GM11168 (cell line): ENCODE data around the gene PRM2.
"Not testable (repeated sequence)": the region's sequence is repeated elsewhere in the genome, so short reads cannot be mapped to it uniquely, and the experiment has no call there.

Experiments
- in situ Hi-C: fragments of 300-500 bp; cut with MboI; formaldehyde crosslinking; loops from one replicate; pipeline ENCODE4 v1.12.0; 2022; ENCODE audit warnings: low sequenced_read_pairs; ENCODE audit not compliant: unreplicated experiment

The PRM2 gene

DNA sequence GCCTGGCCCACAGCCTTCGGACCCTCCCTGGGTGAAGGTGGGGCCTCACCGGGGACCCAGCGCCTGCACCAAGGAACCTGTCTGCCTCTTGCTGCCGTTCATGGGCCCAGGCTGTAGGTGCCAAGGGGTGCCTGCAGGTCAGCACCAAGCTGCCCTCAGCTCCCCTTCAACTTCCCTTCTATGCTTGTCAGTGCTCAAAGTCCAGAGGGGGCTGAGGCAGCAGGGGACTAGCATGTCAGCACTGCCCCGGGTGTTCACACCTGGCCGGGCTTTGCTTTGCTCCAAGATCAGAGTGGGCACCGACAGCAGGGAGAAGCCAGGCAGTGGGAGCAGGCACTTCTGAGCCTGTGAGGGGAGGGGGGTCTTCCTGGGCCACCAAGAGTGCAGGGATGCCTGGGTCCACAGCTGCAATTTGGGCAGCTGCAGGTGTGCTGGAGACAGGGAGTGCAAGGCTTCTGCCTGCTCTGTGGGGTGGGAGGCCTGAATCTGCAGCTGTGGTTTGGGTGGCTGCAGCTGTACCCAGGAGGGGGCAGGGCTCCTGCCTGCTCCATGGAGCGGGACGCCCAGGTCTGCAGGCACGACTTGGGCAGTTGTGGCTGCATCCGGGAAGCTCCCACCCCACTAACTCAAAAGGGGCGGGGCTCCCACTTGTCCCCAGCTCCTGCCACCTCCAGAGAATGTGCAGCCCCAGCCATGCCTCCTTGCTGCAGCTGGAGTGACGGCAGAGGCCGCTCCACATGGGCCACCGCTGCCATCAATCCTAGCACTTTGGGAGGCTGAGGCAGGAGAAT is 32.4 kb upstream of the PRM2 start:
- in situ Hi-C loops = no loop called here

DNA sequence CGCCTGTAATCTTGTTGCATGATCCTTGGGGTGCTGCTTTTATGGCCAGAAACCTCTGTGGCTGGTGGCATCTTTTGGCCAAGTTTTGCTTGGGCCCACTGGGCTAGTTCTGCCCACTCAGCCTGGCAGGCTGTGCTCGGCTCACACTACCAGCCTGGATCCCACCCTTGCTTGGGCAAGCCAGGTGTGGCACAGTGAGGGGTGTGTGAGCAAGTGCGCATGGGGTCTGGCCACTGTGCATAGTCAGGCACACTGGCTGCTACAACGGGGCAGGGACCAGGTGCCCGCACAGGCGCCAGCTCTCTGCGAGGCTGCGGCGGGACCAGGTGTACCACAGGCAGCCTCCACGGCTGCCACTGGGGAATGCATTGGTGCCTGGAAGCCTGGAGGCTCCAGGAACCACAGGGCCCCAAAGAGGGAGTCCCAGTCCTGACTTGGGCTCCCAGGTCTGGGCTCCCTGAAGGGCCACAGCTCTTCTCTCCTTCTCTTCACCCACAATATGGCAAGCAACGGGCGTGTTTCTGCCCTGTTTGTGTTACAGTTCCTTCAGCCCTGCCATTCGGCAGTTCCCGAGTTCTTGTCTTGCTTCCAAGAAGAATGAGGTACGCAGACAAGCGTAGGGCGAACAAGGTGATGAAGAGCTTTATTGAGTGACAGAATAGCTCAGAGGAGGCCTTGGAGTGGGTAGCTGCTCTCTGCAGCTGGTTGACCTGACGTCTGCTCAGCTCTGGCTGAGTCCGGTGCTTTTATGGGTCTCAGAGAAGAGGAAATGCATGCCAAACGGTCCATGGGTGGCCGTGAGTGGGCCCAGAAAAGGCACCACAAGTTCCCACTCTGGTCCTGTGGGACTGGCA is 31.6 kb upstream of the PRM2 start:
- in situ Hi-C loops = no loop called here

GRCh38 chr16:11306997-11307638 is 30.8 kb upstream of the PRM2 start:
- in situ Hi-C loops = no loop called here

GRCh38 chr16:11306381-11306780 is 30.1 kb upstream of the PRM2 start:
- in situ Hi-C loops = no loop called here

DNA sequence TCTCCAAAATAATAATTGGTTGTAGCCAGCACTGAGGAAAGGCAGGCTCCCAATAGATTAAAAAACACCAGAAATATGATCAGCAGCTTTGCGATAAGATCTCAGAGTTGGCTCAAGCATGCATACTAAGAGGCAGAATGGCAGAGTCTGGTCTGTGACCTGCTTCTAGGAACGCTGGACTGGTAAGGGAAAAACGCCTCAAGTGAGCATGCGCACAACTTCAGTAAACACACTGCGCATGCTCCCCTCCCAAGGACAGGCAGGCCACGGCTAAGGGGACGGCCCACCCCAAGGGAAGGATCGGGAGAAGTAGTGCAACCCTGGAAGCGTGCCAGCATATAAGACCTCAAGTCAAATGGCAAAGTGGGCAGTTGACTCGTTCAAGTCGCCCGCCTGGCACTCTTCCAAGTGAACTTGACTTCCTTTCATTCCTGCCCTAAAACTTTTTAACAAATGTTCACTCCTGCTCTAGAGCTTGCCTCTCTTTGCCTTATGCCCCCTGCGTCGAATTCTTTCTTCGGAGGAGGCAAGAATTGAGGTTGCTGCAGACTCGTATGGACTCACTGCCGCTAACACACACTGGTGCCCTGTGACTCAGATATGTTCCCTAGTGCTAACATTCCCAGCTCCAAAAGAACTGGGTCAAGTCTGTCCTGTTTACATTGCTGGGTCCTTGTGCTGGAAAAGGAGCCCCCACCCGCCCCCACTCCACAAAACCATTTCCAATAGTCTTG is 27.3 kb upstream of the PRM2 start:
- in situ Hi-C loops = no loop called here

DNA sequence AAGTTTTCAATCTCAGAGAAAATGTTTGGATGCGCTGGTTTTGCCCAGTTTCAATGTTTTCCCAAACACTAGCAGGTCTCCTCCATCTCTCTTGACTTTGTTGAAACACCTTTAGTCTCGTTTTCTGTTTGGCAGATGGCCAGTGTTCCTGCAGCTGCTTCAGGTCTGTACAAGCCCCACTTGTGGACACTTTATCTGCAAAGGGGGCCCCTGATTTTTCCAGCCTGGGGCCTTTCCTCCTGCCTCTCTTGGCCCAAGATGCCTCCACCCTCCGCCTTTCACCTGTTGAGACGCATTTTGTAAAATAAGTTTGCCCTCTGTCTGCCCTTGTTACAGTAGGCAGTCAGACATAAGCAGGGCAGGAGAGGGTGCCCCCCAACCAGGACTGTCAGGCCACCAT is 26.7 kb upstream of the PRM2 start:
- in situ Hi-C loops = no loop called here

- in situ Hi-C loops = no loop called here
Observed at GRCh38 chr16:11301645-11302501, 25.6 kb upstream of the PRM2 start.

- in situ Hi-C loops = no loop called here
Observed at GRCh38 chr16:11300560-11300892, 24.2 kb upstream of the PRM2 start.

DNA sequence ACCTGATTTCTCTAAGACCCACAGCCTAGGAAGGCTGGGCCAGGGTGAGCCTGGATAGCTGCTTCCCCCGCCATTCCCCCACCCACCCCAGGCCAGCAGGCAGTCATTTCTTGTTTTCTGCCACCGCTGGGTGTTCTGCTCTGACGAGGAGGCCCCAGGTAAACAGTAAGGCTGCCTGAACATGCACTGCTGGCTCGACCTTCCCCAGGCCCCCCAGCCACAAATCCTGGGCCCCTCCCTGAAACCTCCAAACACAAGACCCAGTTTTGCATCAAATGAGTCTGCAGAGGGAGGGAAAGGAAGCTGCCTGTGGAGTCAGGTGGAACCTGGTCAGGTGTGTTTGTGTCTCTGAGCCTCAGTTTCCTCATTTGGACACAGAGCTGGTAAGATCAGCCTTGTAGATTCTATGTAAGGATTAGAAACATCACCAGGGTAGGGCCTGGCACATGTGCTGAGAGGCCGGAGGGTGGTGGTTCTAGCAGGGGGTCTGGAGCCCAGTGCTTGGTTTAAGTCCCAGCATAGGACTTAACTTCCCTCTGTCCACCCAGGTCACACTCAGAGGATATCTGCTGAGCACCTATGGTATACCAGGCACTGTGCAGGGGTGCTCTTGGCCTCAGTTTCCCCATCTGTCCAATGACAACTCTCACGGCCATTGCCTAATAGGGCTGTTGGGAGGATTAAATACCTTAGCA is 23.7 kb upstream of the PRM2 start:
- in situ Hi-C loops = no loop called here

DNA sequence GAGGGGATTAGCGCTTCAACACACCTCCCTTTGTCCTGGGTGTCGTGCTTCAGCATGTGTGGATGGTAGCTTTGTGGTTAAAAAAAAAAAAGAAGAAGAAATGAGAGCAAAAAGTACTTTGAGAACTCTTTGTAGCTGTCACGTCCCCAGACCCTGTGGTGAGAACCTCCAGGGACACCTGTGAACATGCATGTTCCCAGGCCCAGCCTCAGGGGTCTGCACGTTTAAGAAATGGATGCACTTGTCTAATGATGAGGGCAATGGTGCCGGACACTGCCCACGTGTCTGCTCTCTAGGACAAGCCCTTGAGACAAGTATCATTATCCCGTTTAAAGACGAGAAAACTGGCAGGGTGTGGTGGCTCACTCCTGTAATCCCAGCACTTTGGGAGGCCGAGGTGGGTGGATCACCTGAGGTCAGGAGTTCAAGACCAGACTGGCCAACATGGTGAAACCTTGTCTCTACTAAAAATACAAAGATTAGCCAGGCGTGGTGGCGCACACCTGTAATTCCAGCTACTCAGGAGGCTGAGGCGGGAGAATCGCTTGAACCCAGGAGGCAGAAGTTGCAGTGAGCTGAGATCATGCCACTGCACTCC is 22.8 kb upstream of the PRM2 start:
- in situ Hi-C loops = not testable (repeated sequence)

- in situ Hi-C loops = no loop called here
Observed at GRCh38 chr16:11298143-11298900, 22.0 kb upstream of the PRM2 start.

GRCh38 chr16:11297492-11298142 is 21.3 kb upstream of the PRM2 start:
- in situ Hi-C loops = no loop called here

- in situ Hi-C loops = no loop called here
Observed at GRCh38 chr16:11296706-11297491, 20.6 kb upstream of the PRM2 start.

- in situ Hi-C loops = no loop called here
Observed at GRCh38 chr16:11296351-11296705, 20.0 kb upstream of the PRM2 start.

DNA sequence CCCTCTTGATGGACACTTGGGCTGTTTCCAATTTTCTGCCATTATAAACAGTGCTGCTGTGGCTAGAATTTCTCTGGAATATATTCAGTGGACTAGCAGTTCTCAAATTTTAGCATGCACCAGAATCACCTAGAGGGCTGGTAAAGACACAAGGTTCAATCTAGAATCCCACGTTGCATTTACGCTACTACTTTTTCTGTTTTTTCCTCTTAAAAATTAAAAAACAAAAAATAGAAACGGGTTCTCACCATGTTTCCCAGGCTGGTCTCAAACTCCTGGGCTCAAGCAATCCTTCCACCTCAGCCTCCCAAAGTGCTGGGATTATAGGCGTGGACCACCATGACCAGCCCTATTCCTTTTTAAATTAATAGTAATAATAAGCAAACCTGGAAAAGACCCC is 19.4 kb upstream of the PRM2 start:
- in situ Hi-C loops = no loop called here

GRCh38 chr16:11292076-11292748 is 15.9 kb upstream of the PRM2 start:
- in situ Hi-C loops = no loop called here
